Fibroblast of skin of left biceps (primary cell): Measurements from ENCODE around the gene CES4A.
"Not testable (repeated sequence)": the region's sequence is repeated elsewhere in the genome, so short reads cannot be mapped to it uniquely, and the experiment has no call there.

Experiments used
- DNase-seq, 2 experiments: peaks; one replicate each; pipeline ENCODE4 v3.0.0-alpha.2; 2013; ENCODE audit warnings: low read depth in 2 of 2

CES4A gene

GRCh38 chr16:67022531-67023214 is 34.3 kb downstream of the CES4A start:
- no peak for DNase-seq

DNA sequence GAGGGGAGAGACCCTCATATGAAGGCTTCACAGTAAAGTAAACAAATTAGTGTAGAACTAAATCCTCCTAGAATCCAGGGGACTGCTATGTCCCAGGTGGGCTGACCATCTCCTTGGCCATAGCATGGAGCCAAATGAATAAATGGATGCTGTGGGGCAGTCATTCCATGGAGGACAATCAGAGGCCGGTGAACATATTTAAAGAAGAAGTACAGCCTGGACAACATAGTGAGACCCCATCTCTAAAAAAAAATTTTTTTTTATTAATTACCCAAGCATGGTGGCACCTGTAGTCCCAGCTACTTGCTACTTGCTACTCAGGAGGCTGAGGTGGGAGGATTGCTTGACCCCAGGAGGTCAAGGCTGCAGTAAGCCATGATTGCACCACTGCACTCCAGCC is 35.3 kb downstream of the CES4A start:
- no peak for DNase-seq

GRCh38 chr16:67024384-67025209 is 36.2 kb downstream of the CES4A start:
- no peak for DNase-seq

DNA sequence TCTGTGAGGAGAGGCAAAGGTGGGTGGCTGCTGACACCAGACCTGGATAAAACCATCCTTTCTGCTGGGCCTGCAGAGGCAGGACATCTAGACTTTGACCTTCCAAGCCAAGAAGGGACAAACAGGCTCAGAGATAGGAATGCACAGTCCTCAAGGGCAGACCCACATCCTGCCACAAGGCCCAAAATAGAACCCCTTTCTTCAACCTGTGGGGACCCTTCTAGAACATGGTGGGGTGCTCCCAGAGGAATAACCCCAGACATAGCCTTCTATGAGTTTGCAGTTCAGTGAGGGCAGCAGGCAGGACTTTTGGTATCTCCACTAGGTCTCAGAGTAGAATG is 36.8 kb downstream of the CES4A start:
- no peak for DNase-seq

DNA sequence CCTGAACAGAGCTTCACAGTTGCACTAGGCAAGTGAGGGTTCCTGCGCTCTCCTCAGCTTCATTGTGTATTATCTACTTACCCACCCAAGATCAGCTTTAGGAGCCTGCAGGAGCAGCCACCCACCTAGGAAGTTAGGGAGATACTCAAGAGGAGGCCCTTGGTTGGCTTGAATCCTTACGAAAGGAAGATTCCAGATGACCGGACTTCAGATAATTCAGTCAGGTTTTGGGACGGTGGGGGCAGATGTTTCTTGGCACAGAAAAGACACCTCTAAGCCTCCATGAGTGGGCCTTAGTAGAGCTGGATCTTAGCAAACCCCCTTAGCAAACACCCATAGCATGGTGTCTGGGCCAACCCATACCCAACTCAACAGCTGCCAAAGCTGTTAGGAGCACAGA is 38.2 kb downstream of the CES4A start:
- DNase-seq: no peak

- no peak for DNase-seq
Observed at GRCh38 chr16:67027046-67027445, 38.7 kb downstream of the CES4A start.

GRCh38 chr16:67028167-67028695 is 39.8 kb downstream of the CES4A start:
- no peak for DNase-seq

DNA sequence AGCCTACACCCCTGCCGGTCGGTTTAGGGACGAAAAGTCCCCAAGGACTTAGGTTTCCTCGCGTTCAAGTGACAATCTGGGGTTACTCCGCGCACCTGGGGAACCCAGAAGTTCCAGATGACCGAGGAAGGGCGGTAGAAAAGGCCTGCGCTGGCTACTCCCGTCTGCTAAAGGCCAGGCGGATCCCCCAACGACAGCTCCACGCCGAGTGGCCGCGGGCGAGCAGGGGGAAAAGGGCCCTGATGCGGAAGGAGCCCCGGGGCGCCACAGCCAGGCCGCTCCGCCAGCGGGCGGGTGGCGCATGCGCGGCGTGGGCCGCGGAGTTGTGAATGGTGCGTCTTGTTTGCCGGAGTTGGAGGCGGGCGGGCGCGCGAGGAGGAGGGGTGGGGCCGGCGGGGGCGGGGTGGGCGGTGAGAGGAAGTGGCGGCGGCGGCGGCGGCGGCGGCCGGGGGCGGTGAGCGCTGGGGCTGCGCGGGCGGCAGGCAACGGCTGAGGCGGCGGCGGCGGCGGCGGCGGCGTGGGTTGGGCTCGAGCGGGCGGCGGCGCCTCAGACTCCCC is 40.4 kb downstream of the CES4A start, which contains the start of gene CBFB:
CBFB (plus strand) TSS at position 454 of the 558 bp plus-strand sequence. CDS start 259 bp downstream, outside the sequence.
- DNase-seq: peak; percentile 80 to 82

- no peak for DNase-seq
Observed at GRCh38 chr16:67029254-67030096, 41.1 kb downstream of the CES4A start.

GRCh38 chr16:67030221-67030962 is 42.0 kb downstream of the CES4A start:
- DNase-seq: no peak

DNA sequence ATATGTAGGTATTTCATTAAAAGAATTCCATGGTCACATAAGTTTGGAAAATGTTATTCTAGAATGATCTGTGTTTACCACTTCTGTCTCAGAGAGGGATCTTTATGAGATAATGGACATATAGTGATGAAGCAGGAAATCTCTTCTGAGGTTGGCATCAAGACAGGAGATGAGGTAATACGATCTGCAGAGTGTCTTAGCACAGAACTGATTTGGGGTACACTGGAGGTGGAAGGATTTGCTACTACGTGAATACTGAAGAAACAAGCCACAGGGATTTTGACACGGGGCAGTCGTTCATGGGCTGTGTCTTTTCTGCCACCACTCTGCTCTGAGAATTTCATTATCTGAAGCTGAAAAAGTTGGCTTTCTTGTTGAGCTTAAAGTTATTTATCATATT is 46.1 kb downstream of the CES4A start:
- DNase-seq: no peak

- DNase-seq: no peak
Observed at GRCh38 chr16:67035364-67035763, 47.0 kb downstream of the CES4A start.

GRCh38 chr16:67036323-67036741 is 47.9 kb downstream of the CES4A start:
- DNase-seq: no peak

DNA sequence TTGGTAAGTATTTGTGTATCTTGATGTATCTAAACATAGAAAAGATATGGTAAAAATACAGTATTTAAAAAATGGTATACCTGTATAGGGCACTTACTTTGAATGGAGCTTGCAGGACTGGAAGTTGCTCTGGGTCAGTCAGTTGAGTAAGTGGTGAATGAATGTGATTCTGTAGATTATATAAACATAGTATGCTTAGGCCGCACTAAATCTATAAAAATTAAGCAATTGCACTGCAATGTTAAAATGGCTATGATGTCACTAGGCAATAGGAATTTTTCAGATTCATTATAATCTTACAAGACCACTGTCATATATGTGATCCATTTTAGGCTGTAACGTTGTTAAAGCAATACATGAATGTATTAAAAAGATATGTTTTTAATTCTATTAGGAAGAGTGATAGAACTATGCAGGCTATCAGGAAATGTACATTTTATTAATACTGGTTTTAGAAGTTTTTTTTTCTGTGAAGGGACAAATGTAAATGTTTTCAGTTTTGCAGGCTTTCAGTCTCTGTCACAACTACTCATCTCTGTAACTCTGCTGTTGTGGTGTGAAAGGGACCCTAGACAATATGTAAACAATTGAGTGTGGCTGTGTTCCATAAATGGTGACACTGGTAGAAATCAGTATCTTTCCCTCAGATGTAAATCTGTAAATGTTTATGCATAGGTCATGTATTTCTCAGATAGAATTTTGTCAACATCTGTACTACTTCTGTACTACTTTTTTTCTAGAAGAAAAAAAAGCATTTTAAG is 51.1 kb downstream of the CES4A start:
- DNase-seq: no peak

DNA sequence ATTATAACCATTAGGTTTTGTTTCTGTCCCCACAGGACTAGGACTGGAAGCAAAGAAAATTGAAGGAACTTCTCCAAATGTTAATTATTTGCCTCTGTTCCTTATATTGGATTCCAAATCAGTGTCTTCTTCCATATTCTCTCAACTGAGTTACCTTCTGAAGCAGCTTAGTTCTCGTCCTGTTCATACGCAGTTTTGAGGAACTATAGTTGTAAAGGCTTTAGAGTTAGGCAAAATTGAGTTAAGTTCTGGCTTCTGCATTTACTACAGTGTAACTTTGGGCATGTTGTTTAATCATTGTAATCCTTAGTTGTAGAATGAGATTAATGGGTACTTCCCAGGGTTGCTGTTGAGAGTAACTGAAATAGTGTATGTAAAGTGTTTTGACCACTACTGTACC is 51.8 kb downstream of the CES4A start:
- no peak for DNase-seq

DNA sequence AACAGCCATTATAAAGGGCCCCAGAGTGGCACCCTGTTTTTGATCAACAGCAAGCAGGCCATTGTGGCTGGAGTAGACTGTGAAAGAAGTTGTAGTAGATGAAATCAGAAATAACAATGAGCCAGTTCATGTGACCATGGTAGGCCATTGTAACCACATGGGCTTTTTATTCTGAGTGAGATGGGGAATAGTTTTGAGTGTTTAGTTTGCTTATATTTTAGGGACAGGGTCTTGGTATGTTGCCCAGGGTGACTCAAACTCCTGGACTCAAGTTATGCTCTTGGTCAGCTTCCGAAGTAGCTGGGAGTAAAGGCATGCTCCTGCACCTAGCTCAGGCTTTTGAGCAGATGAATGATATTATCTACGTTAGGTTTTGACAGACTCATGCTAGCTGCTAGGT is 52.5 kb downstream of the CES4A start:
- no peak for DNase-seq

DNA sequence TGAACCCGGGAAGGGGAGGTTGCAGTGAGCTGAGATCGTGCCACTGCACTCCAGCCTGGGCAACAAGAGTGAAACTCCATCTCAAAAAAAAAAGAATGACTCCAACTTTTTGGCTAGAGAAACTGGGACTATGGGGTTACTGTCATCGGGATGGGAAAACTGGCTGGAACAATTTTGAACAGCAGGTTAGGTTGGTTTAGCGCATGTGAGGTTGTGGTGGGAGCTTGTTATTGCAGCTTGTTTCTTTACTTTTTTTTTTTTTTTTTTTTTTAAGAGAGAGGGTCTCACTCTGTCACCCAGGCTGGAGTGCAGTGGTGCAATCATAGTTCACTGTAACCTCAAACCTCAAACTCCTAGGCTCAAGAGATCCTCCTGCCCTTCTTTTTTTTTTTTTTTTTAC is 53.1 kb downstream of the CES4A start:
- not testable (repeated sequence) for DNase-seq

- DNase-seq: no peak
Observed at GRCh38 chr16:67043420-67043819, 55.0 kb downstream of the CES4A start.

DNA sequence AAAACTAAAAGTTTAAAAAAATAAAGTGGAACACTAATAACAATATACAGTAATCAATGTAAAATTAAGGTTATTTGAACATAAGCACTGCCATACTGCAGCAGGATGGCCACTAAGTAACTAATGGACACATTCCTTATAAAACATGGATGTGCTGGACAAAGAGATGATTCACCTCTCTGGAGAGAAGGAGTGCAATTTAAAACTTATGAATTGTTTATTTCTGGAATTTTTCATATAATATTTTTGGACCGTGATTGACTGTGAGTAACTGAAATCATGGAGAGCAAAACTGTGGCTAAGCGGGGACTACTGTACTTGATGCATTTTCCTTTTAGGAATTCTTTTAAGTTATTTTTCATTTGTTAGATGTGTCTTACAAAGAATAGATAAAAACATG is 62.4 kb downstream of the CES4A start:
- DNase-seq: no peak

DNA sequence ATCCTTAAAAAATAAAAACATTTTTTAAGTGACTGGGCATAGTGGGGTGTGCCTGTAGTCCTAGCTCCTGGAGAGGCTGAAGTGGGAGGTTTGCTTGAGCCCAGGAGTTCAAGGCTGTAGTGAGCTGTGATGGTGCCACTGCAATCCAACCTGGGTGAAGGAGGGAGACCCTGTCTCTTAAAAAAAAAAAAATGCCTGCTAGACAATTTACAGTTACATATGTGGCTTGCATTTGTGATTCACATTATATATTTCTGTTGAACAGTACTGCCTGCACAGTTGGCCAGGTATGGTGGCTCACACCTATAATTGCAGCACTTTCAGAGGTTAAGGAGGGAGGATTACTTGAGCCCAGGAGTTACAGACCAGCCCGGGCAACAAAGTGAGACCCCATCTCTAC is 64.0 kb downstream of the CES4A start:
- DNase-seq: no peak
